Mucosa of stomach (tissue), 1 donor: ENCODE measurements around the gene RNF144B.
"Not testable (repeated sequence)": the region's sequence is repeated elsewhere in the genome, so short reads cannot be mapped to it uniquely, and the experiment has no call there.

Experiments used
- H3K27me3 ChIP-seq: one replicate; pipeline ENCODE4 v1.7.0; 2013; ENCODE audit warnings: mild to moderate bottlenecking, low read length; ENCODE audit not compliant: control insufficient read depth, insufficient read depth
- H3K36me3 ChIP-seq: one replicate; pipeline ENCODE4 v1.7.0; 2013; ENCODE audit warnings: low read length; ENCODE audit not compliant: control insufficient read depth, insufficient read depth
- H3K4me1 ChIP-seq: one replicate; pipeline ENCODE4 v1.7.0; 2013; ENCODE audit warnings: mild to moderate bottlenecking, low read length; ENCODE audit not compliant: control insufficient read depth, insufficient read depth
- H3K4me3 ChIP-seq: one replicate; pipeline ENCODE4 v1.7.0; 2013; ENCODE audit warnings: low read length
- H3K9ac ChIP-seq: one replicate; pipeline ENCODE4 v1.7.0; 2013; ENCODE audit warnings: mild to moderate bottlenecking, low read length, moderate library complexity
- H3K9me3 ChIP-seq: one replicate; pipeline ENCODE4 v1.7.0; 2013; ENCODE audit warnings: mild to moderate bottlenecking, low read length, moderate library complexity; ENCODE audit not compliant: control insufficient read depth
- donor health status: Pancreatic carcinoma.

Gene RNF144B

DNA sequence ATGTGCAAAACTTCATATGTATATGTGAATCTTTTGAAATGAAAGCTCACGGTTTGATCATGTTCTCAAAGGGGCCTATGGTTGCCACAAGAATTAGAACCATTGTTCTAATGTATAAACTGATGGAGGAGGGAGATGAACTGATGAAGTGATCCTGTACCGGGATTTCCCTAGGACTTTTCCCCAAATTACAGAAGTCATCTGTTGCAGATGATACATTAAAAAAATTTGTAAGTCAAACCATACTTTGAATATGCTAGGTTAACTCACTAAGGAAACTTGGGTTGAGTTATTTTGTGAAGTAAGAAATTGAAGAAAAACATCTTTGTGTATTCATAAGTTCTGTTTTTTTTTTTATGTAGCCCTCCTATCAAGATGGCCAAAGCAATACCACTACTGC, 33.9 kb upstream of the RNF144B start:
- H3K9me3 ChIP-seq: no peaks in the 10 kb centered on the region
- H3K9ac ChIP-seq: no peak overlapping the region
- H3K4me3 ChIP-seq: no peak overlapping the region
- H3K27me3 ChIP-seq: no peaks in the 10 kb centered on the region
- H3K36me3 ChIP-seq: no peaks in the 10 kb centered on the region
- no peaks in the 10 kb centered on the region for H3K4me1 ChIP-seq

GRCh38 chr6:18357546-18357945, 29.6 kb upstream of the RNF144B start:
- H3K27me3 ChIP-seq, H3K9me3 ChIP-seq, H3K36me3 ChIP-seq, H3K9ac ChIP-seq, H3K4me1 ChIP-seq, H3K4me3 ChIP-seq: not testable (repeated sequence)

- H3K4me3 ChIP-seq: no peak overlapping the region
- H3K27me3 ChIP-seq: no peaks in the 10 kb centered on the region
- H3K36me3 ChIP-seq: no peaks in the 10 kb centered on the region
- no peak overlapping the region for H3K9ac ChIP-seq
- no peaks in the 10 kb centered on the region for H3K9me3 ChIP-seq
- no peaks in the 10 kb centered on the region for H3K4me1 ChIP-seq
These were observed 27.8 kb upstream of the RNF144B start for GRCh38 chr6:18359237-18359885.

- Histone ChIP-seq H3K4me1 (no peaks in the 10 kb centered on the region), H3K9me3 (no peaks in the 10 kb centered on the region), H3K36me3 (no peaks in the 10 kb centered on the region)
These were observed 27.0 kb upstream of the RNF144B start for GRCh38 chr6:18360188-18360587.

GRCh38 chr6:18362058-18362561, 25.0 kb upstream of the RNF144B start:
- Histone ChIP-seq H3K4me1 (no peaks in the 10 kb centered on the region), H3K9ac (no peak overlapping the region), H3K36me3 (no peaks in the 10 kb centered on the region), H3K27me3 (no peaks in the 10 kb centered on the region), H3K9me3 (no peaks in the 10 kb centered on the region), H3K4me3 (no peak overlapping the region)

More at GRCh38 chr6:18360188-18360587, 27.0 kb upstream of the RNF144B start:
- Histone ChIP-seq H3K9ac (no peak overlapping the region), H3K27me3 (no peaks in the 10 kb centered on the region), H3K4me3 (no peak overlapping the region)

GRCh38 chr6:18363746-18364145, 23.4 kb upstream of the RNF144B start:
- Histone ChIP-seq H3K36me3 (no peaks in the 10 kb centered on the region), H3K27me3 (no peaks in the 10 kb centered on the region), H3K4me3 (no peak overlapping the region), H3K4me1 (no peaks in the 10 kb centered on the region), H3K9me3 (no peaks in the 10 kb centered on the region), H3K9ac (no peak overlapping the region)

- not testable (repeated sequence) for H3K4me3 ChIP-seq, H3K36me3 ChIP-seq, H3K4me1 ChIP-seq, H3K9ac ChIP-seq, H3K27me3 ChIP-seq, H3K9me3 ChIP-seq
These were observed 22.6 kb upstream of the RNF144B start for GRCh38 chr6:18364561-18364960.

DNA sequence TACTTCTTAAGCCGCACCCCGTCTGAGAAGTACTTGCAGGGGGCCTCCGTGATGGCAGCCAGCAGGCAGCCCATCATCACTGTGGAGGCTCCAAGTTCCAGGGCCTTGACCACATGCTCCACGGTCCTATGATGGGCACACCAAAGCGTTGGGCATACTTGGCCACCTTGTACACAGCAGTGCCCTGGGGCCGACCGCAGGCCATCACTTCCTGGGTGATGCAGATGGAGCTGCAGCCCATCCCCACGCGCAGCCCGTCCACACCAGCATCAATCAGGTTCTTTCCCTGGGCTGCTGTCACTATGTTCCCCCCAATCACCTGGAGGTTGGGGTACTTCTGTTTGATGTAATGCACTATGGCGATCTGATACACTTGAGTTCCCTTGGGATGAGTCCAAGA, 19.8 kb upstream of the RNF144B start:
- Histone ChIP-seq H3K4me1 (no peaks in the 10 kb centered on the region), H3K36me3 (no peaks in the 10 kb centered on the region), H3K9ac (no peak overlapping the region), H3K27me3 (no peaks in the 10 kb centered on the region), H3K4me3 (no peak overlapping the region), H3K9me3 (no peaks in the 10 kb centered on the region)

- no peaks in the 10 kb centered on the region for H3K9me3 ChIP-seq
- H3K27me3 ChIP-seq: no peaks in the 10 kb centered on the region
- no peaks in the 10 kb centered on the region for H3K36me3 ChIP-seq
- H3K9ac ChIP-seq: no peak overlapping the region
- no peak overlapping the region for H3K4me3 ChIP-seq
- no peaks in the 10 kb centered on the region for H3K4me1 ChIP-seq
These were observed 18.7 kb upstream of the RNF144B start for GRCh38 chr6:18368277-18369105.

DNA sequence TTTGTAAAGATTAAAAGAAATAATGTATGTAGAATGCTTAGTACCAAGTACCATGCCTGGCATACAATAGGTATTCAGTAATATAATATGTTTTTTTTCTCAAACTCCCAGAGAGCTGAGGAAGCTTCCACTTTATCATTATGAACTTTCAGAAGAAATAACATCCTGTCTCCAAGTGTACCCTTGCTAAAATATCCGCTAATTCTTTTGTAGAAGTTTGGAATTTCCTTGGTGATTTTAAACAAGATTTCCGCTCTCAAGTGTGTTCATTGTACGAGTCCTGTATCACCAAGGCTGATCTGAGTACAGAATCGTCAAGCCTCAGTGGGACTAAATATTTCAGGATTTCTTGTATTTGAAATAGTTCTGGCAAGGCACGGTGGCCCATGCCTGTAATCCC, 16.1 kb upstream of the RNF144B start:
- Histone ChIP-seq H3K9me3 (no peaks in the 10 kb centered on the region), H3K4me1 (no peaks in the 10 kb centered on the region), H3K36me3 (no peaks in the 10 kb centered on the region), H3K9ac (no peak overlapping the region), H3K4me3 (no peak overlapping the region), H3K27me3 (no peaks in the 10 kb centered on the region)

DNA sequence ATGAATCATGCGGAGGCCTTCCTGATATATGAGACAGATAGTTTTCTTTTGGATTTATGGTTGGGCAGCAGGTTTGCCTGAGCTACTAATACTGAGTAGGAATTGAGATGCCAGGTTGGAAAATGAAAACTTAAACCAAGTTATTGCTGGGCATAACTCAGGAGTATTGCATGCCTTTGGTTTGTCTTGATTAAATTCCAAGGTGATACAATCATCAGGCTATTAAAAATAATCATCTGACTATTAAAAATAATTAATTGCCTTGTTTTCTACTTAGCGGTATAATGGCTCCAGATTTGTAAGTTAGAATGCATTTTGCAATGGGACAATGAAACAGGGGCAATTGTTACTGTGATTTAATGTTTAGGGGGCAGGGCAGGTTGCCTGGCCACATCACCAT, 15.5 kb upstream of the RNF144B start:
- H3K36me3 ChIP-seq: no peaks in the 10 kb centered on the region
- no peaks in the 10 kb centered on the region for H3K4me1 ChIP-seq
- H3K9me3 ChIP-seq: no peaks in the 10 kb centered on the region
- no peak overlapping the region for H3K9ac ChIP-seq
- no peak overlapping the region for H3K4me3 ChIP-seq
- H3K27me3 ChIP-seq: no peaks in the 10 kb centered on the region

DNA sequence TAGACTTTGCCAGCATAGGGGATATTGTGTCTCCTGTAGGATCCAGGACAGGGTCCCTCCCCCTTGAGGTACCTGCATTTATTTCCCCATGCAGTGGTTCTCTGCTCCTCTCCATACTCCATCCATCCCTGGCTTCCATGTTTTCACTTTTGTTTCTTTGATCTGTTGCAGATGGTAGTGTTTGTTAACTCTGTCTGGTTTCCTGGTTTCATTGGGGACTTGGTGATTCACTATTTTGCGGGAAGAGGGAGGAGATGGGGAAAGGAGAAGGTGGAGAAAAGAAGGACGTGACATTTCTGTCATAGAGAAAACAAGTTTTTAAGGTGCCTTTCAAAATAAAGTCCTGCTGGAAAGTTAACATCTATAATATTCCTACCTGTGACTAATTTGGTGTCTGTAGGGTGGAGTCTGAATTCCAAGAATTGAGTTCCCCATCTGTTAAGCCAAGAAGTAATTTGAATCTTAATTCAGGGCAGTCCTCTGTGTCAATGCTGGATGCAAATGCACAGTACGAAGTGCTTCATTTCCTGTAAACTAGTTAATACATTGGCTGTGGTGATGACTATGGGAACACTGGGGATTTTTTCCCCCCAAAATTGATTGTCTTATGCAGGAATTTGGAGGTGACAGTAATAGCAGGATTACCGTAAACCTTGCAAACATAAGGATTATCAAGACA, 6.9 kb upstream of the RNF144B start:
- no peak overlapping the region for H3K9ac ChIP-seq
- no peaks in the 10 kb centered on the region for H3K9me3 ChIP-seq
- H3K27me3 ChIP-seq: no peaks in the 10 kb centered on the region
- no peak overlapping the region for H3K4me3 ChIP-seq
- H3K36me3 ChIP-seq: no peaks in the 10 kb centered on the region
- H3K4me1 ChIP-seq: peaks cover 8% of the 10 kb centered on the region
